ENCODE data around the gene P2RY8. TPM values are rescaled to one million over a fixed set of nuclear protein-coding genes. Genes with fewer than 3 reads are reported as not detected.
"Not testable (repeated sequence)": the region's sequence is repeated elsewhere in the genome, so short reads cannot be mapped to it uniquely, and the experiment has no call there.

Gene P2RY8
- total RNA-seq, 1 donor from 2014 or later: not detected

- TF ChIP-seq CTCF (IDR thresholded peaks at IDR 0.05; ENCODE audit: unreplicated experiment): no peak
- no peak overlapping the region for H3K4me3 Mint-ChIP-seq (ENCODE audit: unreplicated experiment)
- no peaks in the 10 kb centered on the region for H3K4me1 Mint-ChIP-seq (ENCODE audit: unreplicated experiment)
- no peaks in the 10 kb centered on the region for H3K36me3 Mint-ChIP-seq (ENCODE audit: low read depth, unreplicated experiment)
- no peak for DNase-seq (ENCODE audit: low spot score)
- peaks cover 4% of the 10 kb centered on the region for H3K9me3 Mint-ChIP-seq (ENCODE audit: unreplicated experiment)
- H3K27ac Mint-ChIP-seq (ENCODE audit: unreplicated experiment): no peak overlapping the region
- H3K27me3 Mint-ChIP-seq (ENCODE audit: unreplicated experiment): no peaks in the 10 kb centered on the region
These were observed 9.5 kb downstream of the P2RY8 start for GRCh38 chrX:1527457-1527856.

DNA sequence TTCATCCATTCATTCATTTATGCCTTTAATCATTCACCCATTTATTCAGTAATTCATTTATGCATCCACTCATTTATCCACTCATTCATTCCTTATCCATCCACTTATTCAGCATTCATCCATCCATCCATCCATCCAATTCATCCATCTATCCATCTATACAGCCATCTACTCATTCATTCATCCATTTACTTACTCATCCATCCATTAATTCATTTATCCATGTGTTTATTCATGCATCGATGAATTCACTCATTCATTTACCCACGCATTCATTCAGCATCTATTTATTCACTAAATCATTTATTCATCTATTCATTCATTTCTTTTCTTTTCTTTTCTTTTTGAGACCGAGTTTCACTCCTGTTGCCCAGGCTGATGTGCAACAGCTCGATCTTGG lies 10.4 kb downstream of the P2RY8 start:
- no peak for DNase-seq (ENCODE audit: low spot score)
- H3K36me3 Mint-ChIP-seq (ENCODE audit: low read depth, unreplicated experiment): no peaks in the 10 kb centered on the region
- H3K27ac Mint-ChIP-seq (ENCODE audit: unreplicated experiment): no peak overlapping the region
- no peaks in the 10 kb centered on the region for H3K4me1 Mint-ChIP-seq (ENCODE audit: unreplicated experiment)
- no peaks in the 10 kb centered on the region for H3K27me3 Mint-ChIP-seq (ENCODE audit: unreplicated experiment)
- no peak overlapping the region for H3K4me3 Mint-ChIP-seq (ENCODE audit: unreplicated experiment)
- H3K9me3 Mint-ChIP-seq (ENCODE audit: unreplicated experiment): peaks cover 8% of the 10 kb centered on the region
- no peak for TF ChIP-seq CTCF (IDR thresholded peaks at IDR 0.05; ENCODE audit: unreplicated experiment)

- no peak overlapping the region for H3K27ac Mint-ChIP-seq (ENCODE audit: unreplicated experiment)
- H3K36me3 Mint-ChIP-seq (ENCODE audit: low read depth, unreplicated experiment): no peaks in the 10 kb centered on the region
- no peaks in the 10 kb centered on the region for H3K4me1 Mint-ChIP-seq (ENCODE audit: unreplicated experiment)
- TF ChIP-seq CTCF (IDR thresholded peaks at IDR 0.05; ENCODE audit: unreplicated experiment): no peak
- H3K4me3 Mint-ChIP-seq (ENCODE audit: unreplicated experiment): no peak overlapping the region
- peaks cover 8% of the 10 kb centered on the region for H3K9me3 Mint-ChIP-seq (ENCODE audit: unreplicated experiment)
- peaks cover 2% of the 10 kb centered on the region for H3K27me3 Mint-ChIP-seq (ENCODE audit: unreplicated experiment)
- DNase-seq (ENCODE audit: low spot score): no peak
These were observed 11.2 kb downstream of the P2RY8 start for GRCh38 chrX:1525583-1526355.

DNA sequence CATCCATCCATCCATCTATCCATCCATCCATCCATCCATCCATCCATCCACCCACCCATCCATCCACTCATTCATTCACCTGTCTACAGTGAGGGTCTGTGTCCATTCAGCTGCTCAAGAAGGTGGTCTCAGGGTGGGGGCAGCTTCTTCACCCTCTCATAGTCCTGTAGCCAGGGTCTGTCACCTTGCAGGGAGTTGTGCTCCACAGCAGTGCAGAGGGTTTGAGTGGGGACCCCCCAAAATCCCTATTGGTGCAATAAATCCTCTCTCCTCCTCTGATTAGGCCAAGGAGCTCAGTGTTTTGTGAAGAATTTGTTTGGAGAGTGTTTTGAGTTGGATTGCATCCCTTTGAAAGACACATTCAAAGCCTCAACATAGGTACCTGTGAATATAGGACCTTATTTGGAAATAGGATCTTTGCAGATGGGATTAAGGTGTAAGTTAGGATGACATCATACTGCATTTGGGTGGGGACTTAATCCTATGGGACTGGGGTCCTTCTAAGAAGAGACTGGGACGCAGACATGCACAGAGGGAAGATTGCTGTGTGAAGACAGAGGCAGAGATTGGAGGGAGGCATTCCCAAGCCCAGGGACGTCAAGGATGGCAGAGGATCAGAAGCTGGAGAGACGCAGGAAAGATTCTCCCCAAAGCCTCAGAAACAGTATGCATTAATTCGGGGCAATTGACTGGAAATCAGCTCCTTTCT lies 12.0 kb downstream of the P2RY8 start:
- H3K4me1 Mint-ChIP-seq (ENCODE audit: unreplicated experiment): no peaks in the 10 kb centered on the region
- peaks cover 2% of the 10 kb centered on the region for H3K27me3 Mint-ChIP-seq (ENCODE audit: unreplicated experiment)
- no peak overlapping the region for H3K4me3 Mint-ChIP-seq (ENCODE audit: unreplicated experiment)
- no peak overlapping the region for H3K27ac Mint-ChIP-seq (ENCODE audit: unreplicated experiment)
- no peak for TF ChIP-seq CTCF (IDR thresholded peaks at IDR 0.05; ENCODE audit: unreplicated experiment)
- peaks cover 3% of the 10 kb centered on the region for H3K36me3 Mint-ChIP-seq (ENCODE audit: low read depth, unreplicated experiment)
- peaks cover 15% of the 10 kb centered on the region for H3K9me3 Mint-ChIP-seq (ENCODE audit: unreplicated experiment)
- no peak for DNase-seq (ENCODE audit: low spot score)

DNA sequence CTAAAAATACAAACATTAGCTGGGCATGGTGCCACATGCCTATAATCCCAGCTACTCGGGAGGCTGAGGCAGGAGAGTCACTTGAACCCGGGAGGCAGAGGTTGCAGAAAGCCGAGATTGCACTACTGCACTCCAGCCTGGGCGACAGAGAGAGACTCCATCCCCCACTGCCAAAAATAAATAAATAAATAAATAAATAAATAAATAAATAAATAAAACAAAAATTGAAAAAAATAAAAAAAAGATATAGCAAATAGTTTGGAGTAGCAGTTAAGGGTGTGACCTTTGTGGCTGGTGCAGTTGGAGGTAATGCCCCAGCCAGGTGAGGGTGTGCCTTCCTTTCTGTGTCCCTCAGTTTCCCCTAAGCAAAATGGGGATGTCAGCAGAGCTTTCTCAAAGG lies 14.1 kb downstream of the P2RY8 start:
- Mint-ChIP-seq H3K9me3 (ENCODE audit: unreplicated experiment) (peaks cover 33% of the 10 kb centered on the region), H3K36me3 (ENCODE audit: low read depth, unreplicated experiment) (peaks cover 11% of the 10 kb centered on the region)
- H3K4me3 Mint-ChIP-seq (ENCODE audit: unreplicated experiment); H3K27me3 Mint-ChIP-seq (ENCODE audit: unreplicated experiment); DNase-seq (ENCODE audit: low spot score); H3K27ac Mint-ChIP-seq (ENCODE audit: unreplicated experiment); H3K4me1 Mint-ChIP-seq (ENCODE audit: unreplicated experiment): not testable (repeated sequence)
